ENCODE measurements around the gene UQCRC1.
A peak's percentile ranks its signal among the peaks of the same experiment; 100 is the strongest.

UQCRC1 gene

DNA sequence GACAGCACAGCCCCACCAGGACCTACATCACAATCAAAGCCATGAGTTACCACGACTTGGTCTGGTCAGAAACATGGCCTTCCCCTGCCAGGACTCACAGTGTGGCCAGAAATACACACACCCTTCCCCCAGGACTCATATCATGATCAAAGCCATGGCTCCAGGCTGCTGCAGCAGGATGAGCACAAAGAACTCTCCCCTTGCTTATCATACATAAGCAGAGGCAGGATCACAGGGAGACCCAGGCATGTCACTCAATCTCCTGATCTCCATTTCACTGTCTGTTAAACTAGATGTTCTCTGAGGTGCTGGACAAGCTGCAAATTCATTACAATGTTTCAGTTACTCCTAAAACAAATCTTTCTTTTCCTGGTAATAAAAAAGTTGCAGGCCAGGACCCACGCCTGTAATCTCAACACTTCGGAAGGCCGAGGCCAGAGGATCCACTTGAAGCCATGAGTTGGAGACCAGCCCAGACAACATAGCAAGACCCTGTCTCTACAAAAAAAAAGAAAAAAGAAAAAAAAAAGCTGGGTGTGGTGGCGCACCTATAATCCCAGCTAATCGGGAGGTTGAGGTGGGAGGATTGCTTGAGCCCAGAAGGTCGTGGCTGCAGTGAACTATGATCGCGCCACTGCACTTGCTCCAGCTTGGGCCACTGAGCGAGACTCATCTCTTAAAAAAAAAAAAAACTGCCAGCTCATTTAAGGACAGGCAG is 54.1 kb downstream of the UQCRC1 start:
- no peak for TF ChIP-seq ZNF157 (tag by site-specific recombination; IDR thresholded peaks at IDR 0.05)
- TF ChIP-seq, protein P1, sequence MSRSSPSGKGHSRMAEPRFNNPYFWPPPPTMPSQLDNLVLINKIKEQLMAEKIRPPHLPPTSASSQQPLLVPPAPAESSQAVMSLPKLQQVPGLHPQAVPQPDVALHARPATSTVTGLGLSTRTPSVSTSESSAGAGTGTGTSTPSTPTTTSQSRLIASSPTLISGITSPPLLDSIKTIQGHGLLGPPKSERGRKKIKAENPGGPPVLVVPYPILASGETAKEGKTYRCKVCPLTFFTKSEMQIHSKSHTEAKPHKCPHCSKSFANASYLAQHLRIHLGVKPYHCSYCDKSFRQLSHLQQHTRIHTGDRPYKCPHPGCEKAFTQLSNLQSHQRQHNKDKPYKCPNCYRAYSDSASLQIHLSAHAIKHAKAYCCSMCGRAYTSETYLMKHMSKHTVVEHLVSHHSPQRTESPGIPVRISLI (tag by site-specific recombination; IDR thresholded peaks at IDR 0.05): 0 out of 2 replicates have a peak, but pooled peaks have one; percentile 55
- Histone ChIP-seq H3K27ac (ENCODE audit: extremely low read depth, low read depth, low read length) (no peak overlapping the region), H3K4me3 (ENCODE audit: low read depth, low read length) (no peak overlapping the region), H3K4me1 (ENCODE audit: control insufficient read depth, insufficient read depth, low read length) (no peaks in the 10 kb centered on the region), H3K9me3 (ENCODE audit: control insufficient read depth, insufficient read depth, low read depth, low read length) (no peaks in the 10 kb centered on the region), H3K36me3 (ENCODE audit: control insufficient read depth in 2 of 2, insufficient read depth in 1 of 2, low read length in 2 of 2) (no peaks in the 10 kb centered on the region)
- ChIA-PET POLR2A (interaction anchor here (0.5 to 1.0 kb wide), 2 partner anchors 47 to 116 kb away, joined by 3 to 4 read pairs; partner anchors contain the start of gene CCDC51), CTCF (interaction anchor here (0.5 to 3.0 kb wide), 4 partner anchors 8 to 120 kb away, joined by 3 to 15 read pairs (median 6); no protein-coding TSS in a partner anchor)

DNA sequence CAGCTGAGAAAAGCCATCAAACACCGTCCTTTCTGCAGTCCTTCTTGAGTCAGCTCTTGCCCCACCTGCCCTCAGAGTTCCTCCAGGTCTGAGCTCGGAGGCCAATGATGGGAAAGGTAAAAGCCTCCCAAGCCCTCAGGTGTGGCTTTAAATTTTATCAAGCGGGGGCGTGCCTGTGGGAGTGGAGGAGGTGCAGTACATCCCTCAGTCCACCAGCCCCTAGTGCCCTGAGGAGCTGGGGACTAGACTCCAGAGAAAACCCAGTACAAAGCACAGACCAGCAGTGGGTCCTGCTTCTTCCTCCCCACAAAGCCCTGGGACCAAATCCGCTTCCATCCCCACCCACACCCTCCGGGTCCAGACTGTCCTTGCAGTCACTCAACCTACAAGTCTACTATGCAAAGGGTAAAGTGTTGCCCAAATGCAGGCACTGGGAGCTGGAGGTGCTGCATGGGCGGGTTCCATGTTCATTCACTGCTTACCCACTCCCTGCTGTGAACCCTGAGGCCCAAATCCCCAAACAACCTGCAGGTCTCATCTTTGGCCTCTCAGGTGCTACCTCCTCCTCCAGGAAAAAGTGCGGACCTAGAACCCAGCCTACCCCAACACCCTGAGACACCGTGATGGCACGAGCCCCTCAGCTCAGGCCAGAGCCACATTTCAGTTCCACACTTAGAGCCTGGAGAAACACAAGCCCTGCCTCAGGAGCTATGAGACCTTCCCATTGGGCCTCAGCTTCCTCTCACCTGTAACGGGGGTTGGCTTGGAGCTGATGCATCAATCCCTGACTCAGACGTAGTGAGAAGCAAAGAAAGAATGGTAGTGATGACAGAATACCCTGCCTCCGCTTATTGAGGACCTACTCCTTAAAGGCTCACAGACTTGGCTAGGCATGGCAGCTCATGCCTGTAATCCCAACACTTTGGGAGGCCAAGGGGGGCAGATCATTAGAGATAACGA is 55.3 kb downstream of the UQCRC1 start:
- H3K4me3 ChIP-seq (ENCODE audit: low read depth, low read length): no peak overlapping the region
- TF ChIP-seq ZNF792 (tag by site-specific recombination; IDR thresholded peaks at IDR 0.05) (no peak), ZNF670 (tag by site-specific recombination; IDR thresholded peaks at IDR 0.05; ENCODE audit: low read depth) (no peak), ZNF23 (tag by site-specific recombination; IDR thresholded peaks at IDR 0.05; ENCODE audit: borderline replicate concordance) (no peak), ZSCAN30 (tag by site-specific recombination; IDR thresholded peaks at IDR 0.05) (no peak), ZSCAN23 (tag by site-specific recombination; IDR thresholded peaks at IDR 0.05) (no peak), ZNF112 (tag by site-specific recombination; IDR thresholded peaks at IDR 0.05) (no peak), ZNF837 (tag by site-specific recombination; IDR thresholded peaks at IDR 0.05) (no peak), ZNF223 (tag by site-specific recombination; IDR thresholded peaks at IDR 0.05) (no peak), KLF8 (tag by site-specific recombination; IDR thresholded peaks at IDR 0.05) (no peak)
- TF ChIP-seq, protein P2, sequence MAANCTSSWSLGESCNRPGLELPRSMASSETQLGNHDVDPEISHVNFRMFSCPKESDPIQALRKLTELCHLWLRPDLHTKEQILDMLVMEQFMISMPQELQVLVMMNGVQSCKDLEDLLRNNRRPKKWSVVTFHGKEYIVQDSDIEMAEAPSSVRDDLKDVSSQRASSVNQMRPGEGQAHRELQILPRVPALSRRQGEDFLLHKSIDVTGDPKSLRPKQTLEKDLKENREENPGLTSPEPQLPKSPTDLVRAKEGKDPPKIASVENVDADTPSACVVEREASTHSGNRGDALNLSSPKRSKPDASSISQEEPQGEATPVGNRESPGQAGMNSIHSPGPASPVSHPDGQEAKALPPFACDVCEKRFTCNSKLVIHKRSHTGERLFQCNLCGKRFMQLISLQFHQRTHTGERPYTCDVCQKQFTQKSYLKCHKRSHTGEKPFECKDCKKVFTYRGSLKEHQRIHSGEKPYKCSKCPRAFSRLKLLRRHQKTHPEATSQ (tag by site-specific recombination; IDR thresholded peaks at IDR 0.05): no peak
- no peaks in the 10 kb centered on the region for H3K9me3 ChIP-seq (ENCODE audit: control insufficient read depth, insufficient read depth, low read depth, low read length)
- H3K27ac ChIP-seq (ENCODE audit: extremely low read depth, low read depth, low read length): no peak overlapping the region
- CTCF ChIA-PET: interaction anchor here (0.5 to 3.0 kb wide), 4 partner anchors 10 to 283 kb away, joined by 3 to 15 read pairs (median 3); no protein-coding TSS in a partner anchor
- no peaks in the 10 kb centered on the region for H3K4me1 ChIP-seq (ENCODE audit: control insufficient read depth, insufficient read depth, low read length)
- POLR2A ChIA-PET: interaction anchor here (1.4 kb wide), 1 partner anchor 114 kb away, joined by 3 read pairs; the partner anchor contains the start of gene CCDC51
- no peaks in the 10 kb centered on the region for H3K36me3 ChIP-seq (ENCODE audit: control insufficient read depth in 2 of 2, insufficient read depth in 1 of 2, low read length in 2 of 2)

DNA sequence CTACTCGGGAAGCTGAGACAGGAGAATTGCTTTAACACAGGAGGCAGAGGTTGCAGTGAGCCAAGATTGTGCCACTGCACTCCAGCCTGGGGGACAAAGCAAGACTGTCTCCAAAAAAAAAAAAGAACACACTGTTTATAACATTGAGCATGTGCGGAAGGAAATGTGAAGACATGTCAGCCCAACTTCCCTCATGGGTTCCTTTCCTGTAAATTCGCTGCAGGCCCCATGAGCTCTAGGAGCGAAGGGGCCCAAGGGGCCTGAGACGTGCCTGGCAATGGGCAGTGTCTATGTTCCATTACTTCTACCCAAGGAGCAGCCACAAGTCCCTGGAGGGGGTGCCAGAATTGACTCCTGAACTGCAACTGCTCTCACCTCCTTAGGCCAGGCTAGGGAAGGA is 56.1 kb downstream of the UQCRC1 start:
- Histone ChIP-seq H3K9me3 (ENCODE audit: control insufficient read depth, insufficient read depth, low read depth, low read length) (no peaks in the 10 kb centered on the region), H3K4me3 (ENCODE audit: low read depth, low read length) (no peak overlapping the region), H3K4me1 (ENCODE audit: control insufficient read depth, insufficient read depth, low read length) (no peaks in the 10 kb centered on the region), H3K27ac (ENCODE audit: extremely low read depth, low read depth, low read length) (no peak overlapping the region), H3K36me3 (ENCODE audit: control insufficient read depth in 2 of 2, insufficient read depth in 1 of 2, low read length in 2 of 2) (no peaks in the 10 kb centered on the region)
- CTCF ChIA-PET: interaction anchor here (0.6 to 3.0 kb wide), 3 partner anchors 9 to 153 kb away, joined by 3 to 15 read pairs (median 7); no protein-coding TSS in a partner anchor
- POLR2A ChIA-PET: interaction anchor here (0.5 to 1.4 kb wide), 2 partner anchors 114 to 152 kb away, joined by 3 to 4 read pairs; partner anchors contain the start of gene CCDC51
- TF ChIP-seq KLF8 (tag by site-specific recombination; IDR thresholded peaks at IDR 0.05) (no peak), PRDM1 (tag by site-specific recombination; IDR thresholded peaks at IDR 0.05) (no peak), ZSCAN30 (tag by site-specific recombination; IDR thresholded peaks at IDR 0.05) (no peak), ZNF501 (tag by site-specific recombination; IDR thresholded peaks at IDR 0.05) (no peak), ZSCAN23 (tag by site-specific recombination; IDR thresholded peaks at IDR 0.05) (no peak), ZNF76 (tag by site-specific recombination; IDR thresholded peaks at IDR 0.05; ENCODE audit: borderline replicate concordance, low read depth) (no peak), INSM2 (tag by site-specific recombination; IDR thresholded peaks at IDR 0.05) (no peak), MEIS1 (CRISPR knock-in tag; IDR thresholded peaks at IDR 0.05; ENCODE audit: borderline replicate concordance) (no peak), ZNF350 (tag by site-specific recombination; IDR thresholded peaks at IDR 0.05) (no peak), ZNF654 (tag by site-specific recombination; IDR thresholded peaks at IDR 0.05; ENCODE audit: low read depth) (no peak), TRIM28 (IDR thresholded peaks at IDR 0.05; ENCODE audit: borderline replicate concordance, low read length) (no peak), SP7 (tag by site-specific recombination; IDR thresholded peaks at IDR 0.05) (no peak), ZNF140 (tag by site-specific recombination; IDR thresholded peaks at IDR 0.05) (no peak)
- TF ChIP-seq, protein P3, sequence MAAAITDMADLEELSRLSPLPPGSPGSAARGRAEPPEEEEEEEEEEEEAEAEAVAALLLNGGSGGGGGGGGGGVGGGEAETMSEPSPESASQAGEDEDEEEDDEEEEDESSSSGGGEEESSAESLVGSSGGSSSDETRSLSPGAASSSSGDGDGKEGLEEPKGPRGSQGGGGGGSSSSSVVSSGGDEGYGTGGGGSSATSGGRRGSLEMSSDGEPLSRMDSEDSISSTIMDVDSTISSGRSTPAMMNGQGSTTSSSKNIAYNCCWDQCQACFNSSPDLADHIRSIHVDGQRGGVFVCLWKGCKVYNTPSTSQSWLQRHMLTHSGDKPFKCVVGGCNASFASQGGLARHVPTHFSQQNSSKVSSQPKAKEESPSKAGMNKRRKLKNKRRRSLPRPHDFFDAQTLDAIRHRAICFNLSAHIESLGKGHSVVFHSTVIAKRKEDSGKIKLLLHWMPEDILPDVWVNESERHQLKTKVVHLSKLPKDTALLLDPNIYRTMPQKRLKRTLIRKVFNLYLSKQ (tag by site-specific recombination; IDR thresholded peaks at IDR 0.05; ENCODE audit: borderline replicate concordance): no peak
